Uterus (tissue), 2 donors: ENCODE measurements around the gene SLC6A6.

Source experiments
- POLR2A ChIP-seq, 2 donors: fragments of 450-650 bp; IDR thresholded peaks; one replicate each; pipeline ENCODE4 v1.6.1; 2016; ENCODE audit warnings: antibody characterized with exemption in 2 of 2, mild to moderate bottlenecking in 1 of 2, moderate library complexity in 1 of 2
- TF ChIP-seq, protein P1 (sequence below), 4 experiments: fragments of 200-600 bp in 2 of 4; fragments of 450-650 bp in 2 of 4; sonication (generic) in 2 of 4; IDR thresholded peaks; one replicate each; pipeline ENCODE4 v1.5.1; 2016 to 2019; ENCODE audit warnings: antibody characterized with exemption in 4 of 4, mild to moderate bottlenecking in 2 of 4, moderate library complexity in 1 of 4

DNA sequence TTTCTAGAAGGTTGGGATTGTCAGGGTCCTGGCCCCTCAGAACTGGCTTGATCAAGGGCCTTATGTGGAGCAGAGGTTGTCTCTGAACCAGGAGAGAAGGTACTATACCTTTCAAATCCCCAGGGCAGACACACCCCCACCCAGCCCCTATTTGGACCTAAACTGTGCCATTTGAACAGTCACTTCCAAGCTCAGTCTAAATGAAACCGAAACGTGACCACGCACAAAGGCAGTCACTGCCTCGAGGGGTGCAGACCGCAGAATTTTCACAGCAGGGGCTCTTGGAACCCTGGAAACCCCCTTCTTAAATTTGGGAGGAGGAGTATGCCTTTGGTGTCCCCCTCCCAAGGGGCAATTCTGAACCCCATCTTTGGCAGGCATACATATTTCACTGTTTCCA is 84.1 kb downstream of the SLC6A6 start:
- TF ChIP-seq, protein P1, sequence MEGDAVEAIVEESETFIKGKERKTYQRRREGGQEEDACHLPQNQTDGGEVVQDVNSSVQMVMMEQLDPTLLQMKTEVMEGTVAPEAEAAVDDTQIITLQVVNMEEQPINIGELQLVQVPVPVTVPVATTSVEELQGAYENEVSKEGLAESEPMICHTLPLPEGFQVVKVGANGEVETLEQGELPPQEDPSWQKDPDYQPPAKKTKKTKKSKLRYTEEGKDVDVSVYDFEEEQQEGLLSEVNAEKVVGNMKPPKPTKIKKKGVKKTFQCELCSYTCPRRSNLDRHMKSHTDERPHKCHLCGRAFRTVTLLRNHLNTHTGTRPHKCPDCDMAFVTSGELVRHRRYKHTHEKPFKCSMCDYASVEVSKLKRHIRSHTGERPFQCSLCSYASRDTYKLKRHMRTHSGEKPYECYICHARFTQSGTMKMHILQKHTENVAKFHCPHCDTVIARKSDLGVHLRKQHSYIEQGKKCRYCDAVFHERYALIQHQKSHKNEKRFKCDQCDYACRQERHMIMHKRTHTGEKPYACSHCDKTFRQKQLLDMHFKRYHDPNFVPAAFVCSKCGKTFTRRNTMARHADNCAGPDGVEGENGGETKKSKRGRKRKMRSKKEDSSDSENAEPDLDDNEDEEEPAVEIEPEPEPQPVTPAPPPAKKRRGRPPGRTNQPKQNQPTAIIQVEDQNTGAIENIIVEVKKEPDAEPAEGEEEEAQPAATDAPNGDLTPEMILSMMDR (IDR thresholded peaks at IDR 0.05), result no peak
- no peak for TF ChIP-seq POLR2A (IDR thresholded peaks at IDR 0.05)
